Activated naive CD8-positive, alpha-beta T cell treated with anti-CD3 and anti-CD28 coated beads for 36 hours (primary cell): ENCODE results near the gene HS3ST1. TPM values are rescaled to one million over a fixed set of nuclear protein-coding genes. Genes with fewer than 3 reads are reported as not detected.
"Not testable (repeated sequence)": the region's sequence is repeated elsewhere in the genome, so short reads cannot be mapped to it uniquely, and the experiment has no call there.

Source experiments
- DNase-seq: peaks from one replicate; pipeline ENCODE4 v3.0.0; 2021
- H3K27ac Mint-ChIP-seq: one replicate; pipeline ENCODE4 v1.8.0; 2022; ENCODE audit warnings: mild to moderate bottlenecking, moderate library complexity, mixed read lengths
- H3K27me3 Mint-ChIP-seq: one replicate; pipeline ENCODE4 v1.8.0; 2022; ENCODE audit warnings: mild to moderate bottlenecking, mixed read lengths
- H3K36me3 Mint-ChIP-seq: one replicate; pipeline ENCODE4 v1.8.0; 2021; ENCODE audit warnings: mild to moderate bottlenecking, mixed read lengths
- H3K4me1 Mint-ChIP-seq: one replicate; pipeline ENCODE4 v1.8.0; 2021; ENCODE audit warnings: mixed read lengths
- H3K4me3 Mint-ChIP-seq: one replicate; pipeline ENCODE4 v1.8.0; 2022; ENCODE audit warnings: mild to moderate bottlenecking, moderate library complexity, mixed read lengths
- H3K9me3 Mint-ChIP-seq: one replicate; pipeline ENCODE4 v1.8.0; 2022; ENCODE audit warnings: mixed read lengths
- total RNA-seq, 2 experiments: library from RNA; stranded (reverse); gene quantifications; one replicate each; pipeline ENCODE4 v1.2.3, GENCODE V29; 2021

Gene HS3ST1
- total RNA-seq, 2 experiments from 2014 or later = 0.04 to 0.33 TPM

DNA sequence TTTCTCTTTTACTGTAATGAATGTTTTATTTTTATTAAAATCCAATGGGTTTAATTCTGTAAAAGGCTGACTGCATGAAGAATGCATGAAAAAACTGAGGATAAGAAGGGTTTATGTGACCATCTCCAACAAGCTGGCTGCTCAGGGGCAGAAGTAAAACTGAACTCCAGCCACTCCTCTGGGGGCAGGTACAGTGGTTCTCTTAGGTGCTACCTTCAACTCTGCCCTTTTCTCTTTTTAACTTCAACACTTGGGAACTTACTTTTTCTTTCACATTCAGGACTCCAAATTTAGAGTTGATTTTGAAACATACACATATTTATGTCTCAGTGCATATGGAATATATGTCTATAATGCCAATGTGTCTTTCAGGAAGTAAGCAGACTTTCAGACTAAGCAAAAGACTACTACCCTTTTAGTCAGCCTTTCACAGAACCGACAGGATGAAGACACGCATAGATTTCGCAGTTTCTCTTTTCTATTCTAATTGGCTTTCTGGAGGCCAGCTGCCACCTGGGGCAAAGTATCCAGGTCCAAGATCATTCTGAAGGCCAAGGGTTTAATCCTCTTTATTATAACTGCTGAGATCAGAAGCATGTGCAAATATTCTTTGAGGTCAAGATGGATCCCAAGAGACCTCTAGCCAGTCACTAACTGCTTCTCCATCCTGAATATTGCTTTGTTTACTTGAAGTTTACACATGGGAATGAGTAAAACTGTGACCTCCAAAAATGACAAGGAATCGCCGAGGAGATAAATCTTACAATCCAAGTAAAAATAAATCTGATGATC is 30.7 kb downstream of the HS3ST1 start:
- Mint-ChIP-seq H3K27ac (no peak overlapping the region), H3K9me3 (no peaks in the 10 kb centered on the region), H3K27me3 (no peaks in the 10 kb centered on the region), H3K4me3 (no peak overlapping the region), H3K36me3 (no peaks in the 10 kb centered on the region), H3K4me1 (no peaks in the 10 kb centered on the region)
- no peak for DNase-seq

DNA sequence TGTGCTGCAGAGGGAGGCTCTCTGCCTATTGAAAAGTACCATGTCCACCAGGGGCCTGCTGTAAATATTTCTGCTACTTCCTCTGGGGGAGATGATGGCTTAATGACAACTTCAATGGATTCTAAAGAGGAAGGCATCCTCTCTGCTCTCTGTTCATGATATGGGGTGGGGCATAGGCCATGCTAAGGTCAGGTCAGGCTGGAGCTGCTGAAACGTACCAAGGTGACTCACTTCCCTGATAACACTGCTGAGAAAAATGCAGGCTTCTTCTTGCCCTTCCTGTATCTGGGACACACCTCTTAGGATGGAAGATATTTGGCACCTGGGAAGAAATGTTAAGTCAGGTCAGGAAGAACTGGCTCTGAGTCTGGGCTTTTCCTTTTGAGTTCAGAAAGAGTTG is 31.5 kb downstream of the HS3ST1 start:
- no peak overlapping the region for H3K27ac Mint-ChIP-seq
- H3K9me3 Mint-ChIP-seq = no peaks in the 10 kb centered on the region
- DNase-seq = no peak
- no peaks in the 10 kb centered on the region for H3K36me3 Mint-ChIP-seq
- no peaks in the 10 kb centered on the region for H3K27me3 Mint-ChIP-seq
- no peaks in the 10 kb centered on the region for H3K4me1 Mint-ChIP-seq
- H3K4me3 Mint-ChIP-seq = no peak overlapping the region

DNA sequence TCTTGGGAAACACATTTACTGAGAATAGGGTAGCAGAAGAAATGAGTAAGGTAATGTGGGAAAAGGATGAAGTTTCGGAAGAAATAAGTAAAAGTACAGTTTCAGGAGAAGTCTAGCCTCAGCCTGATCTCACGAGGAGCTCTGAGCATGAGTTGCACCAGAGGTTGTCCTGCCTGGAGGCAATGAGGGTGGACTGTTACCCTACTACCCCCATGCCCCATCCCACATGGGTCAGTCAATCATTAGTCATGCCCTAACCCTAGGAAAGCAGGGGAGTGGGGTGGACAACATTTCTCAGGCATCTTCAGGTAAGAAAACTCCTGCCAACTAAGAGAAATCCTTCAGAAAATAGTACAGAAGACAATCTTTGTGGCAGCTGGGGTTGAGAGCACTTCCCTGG is 35.1 kb downstream of the HS3ST1 start:
- Mint-ChIP-seq H3K9me3 (no peaks in the 10 kb centered on the region), H3K27ac (no peak overlapping the region), H3K27me3 (no peaks in the 10 kb centered on the region), H3K4me3 (no peak overlapping the region), H3K4me1 (no peaks in the 10 kb centered on the region), H3K36me3 (no peaks in the 10 kb centered on the region)
- no peak for DNase-seq

GRCh38 chr4:11384072-11384471 is 44.6 kb downstream of the HS3ST1 start:
- not testable (repeated sequence) for DNase-seq, H3K9me3 Mint-ChIP-seq, H3K27ac Mint-ChIP-seq, H3K36me3 Mint-ChIP-seq, H3K4me3 Mint-ChIP-seq, H3K27me3 Mint-ChIP-seq, H3K4me1 Mint-ChIP-seq

- no peaks in the 10 kb centered on the region for H3K36me3 Mint-ChIP-seq
- no peak for DNase-seq
- no peak overlapping the region for H3K4me3 Mint-ChIP-seq
- no peak overlapping the region for H3K27ac Mint-ChIP-seq
- H3K4me1 Mint-ChIP-seq = no peaks in the 10 kb centered on the region
- H3K9me3 Mint-ChIP-seq = no peaks in the 10 kb centered on the region
- H3K27me3 Mint-ChIP-seq = no peaks in the 10 kb centered on the region
Observed at GRCh38 chr4:11376571-11376970, 52.1 kb downstream of the HS3ST1 start.

- Mint-ChIP-seq H3K4me1 (no peaks in the 10 kb centered on the region), H3K4me3 (no peak overlapping the region), H3K27ac (no peak overlapping the region), H3K9me3 (no peaks in the 10 kb centered on the region), H3K36me3 (no peaks in the 10 kb centered on the region), H3K27me3 (peaks cover under 1% of the 10 kb centered on the region)
- no peak for DNase-seq
Observed at GRCh38 chr4:11376146-11376545, 52.5 kb downstream of the HS3ST1 start.

DNA sequence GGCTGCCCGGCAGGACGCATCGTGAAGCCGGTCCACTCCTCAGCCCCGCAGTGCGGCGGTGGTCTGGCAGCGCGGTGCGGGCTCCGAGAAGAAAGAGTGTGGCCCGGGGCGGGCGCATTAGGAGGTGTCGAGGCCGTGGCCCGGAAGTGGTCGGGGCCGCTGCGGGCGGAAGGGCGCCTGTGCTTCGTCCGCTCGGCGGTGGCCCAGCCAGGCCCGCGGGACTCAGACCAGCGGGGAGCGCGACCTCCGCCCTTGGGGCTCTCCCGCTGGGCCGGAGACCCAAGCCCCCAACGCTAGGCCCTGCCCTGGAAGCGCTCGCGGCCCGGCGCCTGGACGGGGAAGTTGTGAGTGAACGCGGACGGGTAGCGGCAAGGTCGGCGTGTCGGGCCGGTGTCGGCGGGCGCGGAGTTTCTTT is 60.0 kb downstream of the HS3ST1 start:
- peaks cover 1% of the 10 kb centered on the region for H3K36me3 Mint-ChIP-seq
- DNase-seq = peak; percentile 1
- no peak overlapping the region for H3K27ac Mint-ChIP-seq
- H3K4me1 Mint-ChIP-seq = peaks cover 6% of the 10 kb centered on the region
- no peak overlapping the region for H3K4me3 Mint-ChIP-seq
- H3K9me3 Mint-ChIP-seq = no peaks in the 10 kb centered on the region
- H3K27me3 Mint-ChIP-seq = peaks cover 38% of the 10 kb centered on the region

- peaks cover 6% of the 10 kb centered on the region for H3K4me1 Mint-ChIP-seq
- no peak overlapping the region for H3K4me3 Mint-ChIP-seq
- H3K27ac Mint-ChIP-seq = no peak overlapping the region
- H3K36me3 Mint-ChIP-seq = peaks cover 1% of the 10 kb centered on the region
- DNase-seq = no peak
- peaks cover 38% of the 10 kb centered on the region for H3K27me3 Mint-ChIP-seq
- H3K9me3 Mint-ChIP-seq = no peaks in the 10 kb centered on the region
Observed at GRCh38 chr4:11367371-11367770, 61.3 kb downstream of the HS3ST1 start.

DNA sequence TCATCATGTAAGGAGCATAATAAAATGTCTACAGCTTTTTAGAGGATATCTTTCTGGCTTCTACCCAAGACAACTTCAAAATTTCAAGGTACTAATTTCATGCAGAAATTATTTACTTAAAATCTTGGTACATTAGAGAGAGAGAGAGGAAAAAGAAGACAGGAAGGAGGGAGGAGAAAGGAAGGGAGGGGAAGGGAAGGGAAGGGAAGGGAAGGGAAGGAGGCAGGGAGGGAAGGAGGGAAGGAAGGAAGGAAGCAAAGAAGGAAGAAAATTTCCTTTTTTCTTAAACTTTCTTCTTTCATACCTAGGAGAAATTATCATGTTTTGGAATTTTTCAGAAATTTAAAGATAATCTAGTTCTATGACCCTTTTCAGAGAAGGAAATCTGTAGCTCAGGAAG is 61.8 kb downstream of the HS3ST1 start:
- Mint-ChIP-seq H3K4me3 (no peak overlapping the region), H3K36me3 (peaks cover 1% of the 10 kb centered on the region), H3K27me3 (peaks cover 38% of the 10 kb centered on the region), H3K27ac (no peak overlapping the region), H3K9me3 (no peaks in the 10 kb centered on the region), H3K4me1 (peaks cover 6% of the 10 kb centered on the region)
- no peak for DNase-seq

DNA sequence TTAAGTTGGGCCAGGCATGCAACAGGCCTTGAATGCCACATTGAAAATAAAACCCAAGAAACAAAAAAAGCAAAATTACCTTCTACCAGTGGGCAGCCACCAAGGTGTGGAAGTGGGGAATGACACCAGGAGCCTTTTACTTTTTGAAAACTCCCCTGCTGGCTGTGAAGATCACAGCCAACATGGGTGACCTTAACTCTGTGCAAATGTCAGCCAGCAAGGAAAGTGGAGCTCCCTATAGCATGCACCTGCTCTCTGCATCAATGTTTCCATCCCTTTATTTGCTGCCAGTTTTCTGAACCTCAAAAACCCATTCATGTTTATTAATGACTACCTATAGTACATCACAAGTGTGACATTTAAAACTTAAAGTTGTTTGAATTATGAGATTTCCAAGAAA is 63.7 kb downstream of the HS3ST1 start:
- peaks cover 37% of the 10 kb centered on the region for H3K27me3 Mint-ChIP-seq
- no peak overlapping the region for H3K4me3 Mint-ChIP-seq
- H3K27ac Mint-ChIP-seq = no peak overlapping the region
- peaks cover 6% of the 10 kb centered on the region for H3K4me1 Mint-ChIP-seq
- peaks cover 1% of the 10 kb centered on the region for H3K36me3 Mint-ChIP-seq
- no peaks in the 10 kb centered on the region for H3K9me3 Mint-ChIP-seq
- DNase-seq = no peak

GRCh38 chr4:11359591-11359990 is 69.1 kb downstream of the HS3ST1 start:
- Mint-ChIP-seq H3K27ac (no peak overlapping the region), H3K4me1 (peaks cover under 1% of the 10 kb centered on the region), H3K27me3 (peaks cover 7% of the 10 kb centered on the region), H3K9me3 (no peaks in the 10 kb centered on the region), H3K36me3 (no peaks in the 10 kb centered on the region), H3K4me3 (no peak overlapping the region)
- no peak for DNase-seq

DNA sequence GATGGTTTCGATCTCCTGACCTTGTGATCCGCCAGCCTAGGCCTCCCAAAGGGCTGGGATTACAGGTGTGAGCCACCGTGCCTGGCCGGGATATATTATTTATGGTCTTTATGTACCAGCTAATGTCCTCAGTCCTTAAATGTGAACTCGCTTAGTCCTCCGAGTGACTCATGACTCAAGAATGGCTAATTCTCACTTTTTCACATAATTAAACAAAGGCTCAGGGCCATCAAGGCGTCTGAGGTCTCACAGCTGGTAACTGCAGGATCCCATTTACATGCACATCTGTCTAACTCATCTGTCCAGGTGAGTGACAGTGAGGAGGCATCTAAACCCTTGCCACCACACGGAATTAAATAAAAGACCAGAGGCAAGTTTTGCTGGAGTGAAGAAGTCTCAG is 73.5 kb downstream of the HS3ST1 start:
- no peaks in the 10 kb centered on the region for H3K4me1 Mint-ChIP-seq
- no peaks in the 10 kb centered on the region for H3K9me3 Mint-ChIP-seq
- H3K4me3 Mint-ChIP-seq = no peak overlapping the region
- H3K36me3 Mint-ChIP-seq = no peaks in the 10 kb centered on the region
- no peak for DNase-seq
- H3K27me3 Mint-ChIP-seq = no peaks in the 10 kb centered on the region
- H3K27ac Mint-ChIP-seq = no peak overlapping the region

DNA sequence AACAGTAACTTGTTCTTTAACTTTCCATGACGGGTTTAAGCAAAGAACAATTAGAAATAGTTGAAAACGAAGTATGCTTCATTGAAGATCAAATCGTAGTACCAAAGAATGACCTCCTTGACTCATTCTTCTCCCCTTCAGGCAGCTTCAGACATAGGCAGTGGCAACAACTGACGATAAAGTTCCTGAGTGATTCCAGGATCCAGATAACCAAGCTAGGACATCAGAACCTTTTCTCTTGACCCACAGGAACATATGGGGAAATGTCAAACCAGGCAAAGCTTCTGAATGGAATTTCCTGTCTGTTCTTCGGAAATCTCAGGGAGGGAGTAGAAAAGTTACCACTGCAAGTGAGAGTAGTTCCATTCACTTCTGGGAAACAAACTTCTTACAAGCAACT is 74.2 kb downstream of the HS3ST1 start:
- no peaks in the 10 kb centered on the region for H3K9me3 Mint-ChIP-seq
- H3K36me3 Mint-ChIP-seq = no peaks in the 10 kb centered on the region
- no peak for DNase-seq
- H3K4me3 Mint-ChIP-seq = no peak overlapping the region
- no peaks in the 10 kb centered on the region for H3K27me3 Mint-ChIP-seq
- H3K27ac Mint-ChIP-seq = no peak overlapping the region
- H3K4me1 Mint-ChIP-seq = no peaks in the 10 kb centered on the region

GRCh38 chr4:11348449-11349088 is 80.1 kb downstream of the HS3ST1 start:
- H3K4me1 Mint-ChIP-seq = no peaks in the 10 kb centered on the region
- H3K4me3 Mint-ChIP-seq = no peak overlapping the region
- H3K27me3 Mint-ChIP-seq = no peaks in the 10 kb centered on the region
- no peaks in the 10 kb centered on the region for H3K36me3 Mint-ChIP-seq
- H3K9me3 Mint-ChIP-seq = no peaks in the 10 kb centered on the region
- no peak for DNase-seq
- H3K27ac Mint-ChIP-seq = no peak overlapping the region

DNA sequence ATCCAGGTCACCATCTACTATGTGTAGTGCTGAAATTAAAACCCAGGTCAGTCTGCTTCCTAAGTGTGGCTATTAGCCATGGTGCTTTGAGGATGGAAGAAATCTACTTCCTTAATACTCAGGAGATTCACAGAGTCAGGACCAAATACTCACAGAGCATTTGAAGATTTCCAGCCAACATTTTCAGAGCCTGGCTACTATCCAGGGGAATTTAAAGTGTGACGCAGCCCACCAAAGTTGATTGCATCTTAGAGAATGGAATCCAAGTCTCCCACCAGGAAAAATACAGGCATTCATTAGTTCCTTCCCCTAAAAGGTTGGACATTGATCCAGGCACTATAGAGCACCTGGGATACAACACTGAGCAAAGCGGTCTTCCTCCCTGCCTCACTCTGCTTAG is 83.8 kb downstream of the HS3ST1 start:
- Mint-ChIP-seq H3K9me3 (no peaks in the 10 kb centered on the region), H3K4me1 (no peaks in the 10 kb centered on the region), H3K27me3 (no peaks in the 10 kb centered on the region), H3K27ac (no peak overlapping the region), H3K36me3 (no peaks in the 10 kb centered on the region), H3K4me3 (no peak overlapping the region)
- no peak for DNase-seq

DNA sequence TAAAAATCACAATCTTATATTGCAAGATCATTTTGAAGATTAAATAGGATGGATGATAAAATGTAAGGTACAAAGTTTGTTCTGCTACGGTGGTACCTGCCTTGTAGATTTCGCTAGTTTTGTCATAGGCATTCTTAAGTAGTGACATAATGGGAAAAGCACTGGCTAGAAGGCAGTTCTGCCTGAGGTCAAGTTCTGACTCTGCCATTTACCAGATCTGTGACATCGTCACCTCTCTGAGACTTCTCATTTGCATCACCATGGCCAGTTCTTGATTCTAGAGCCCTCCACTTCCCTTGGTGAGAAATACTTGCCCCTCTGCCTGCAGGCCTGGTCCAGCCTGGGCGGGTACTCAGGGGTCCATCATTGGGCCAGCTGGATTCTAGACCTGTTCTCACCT is 85.2 kb downstream of the HS3ST1 start:
- Mint-ChIP-seq H3K9me3 (no peaks in the 10 kb centered on the region), H3K27ac (no peak overlapping the region), H3K4me1 (no peaks in the 10 kb centered on the region), H3K4me3 (no peak overlapping the region), H3K27me3 (no peaks in the 10 kb centered on the region), H3K36me3 (no peaks in the 10 kb centered on the region)
- DNase-seq = no peak
